Psoas muscle (tissue), 8 donors: ENCODE measurements around the gene FGGY. TPM values are rescaled to one million over a fixed set of nuclear protein-coding genes. Genes with fewer than 3 reads are reported as not detected.
A peak's percentile ranks its signal among the peaks of the same experiment; 100 is the strongest.

Experiments
- ATAC-seq, 4 donors: fragments of 200-7000 bp; cut with Tn5 transposase; one replicate each; pipeline ENCODE4 v1.9.1; 2020; ENCODE audit warnings: moderate library complexity in 3 of 4, mild to moderate bottlenecking in 2 of 4
- DNase-seq, 2 donors: peaks; one replicate each; pipeline ENCODE4 v3.0.0-alpha.2; 2020
- H3K27ac ChIP-seq: fragments of 200-600 bp; one replicate; pipeline ENCODE4 v1.8.0; 2022
- H3K27me3 ChIP-seq, 3 donors: fragments of 200-600 bp in 1 of 3; one replicate each; pipeline versions ENCODE4 v1.6.1 to v1.8.0; 2013 to 2022; ENCODE audit warnings: low read length in 2 of 3, mild to moderate bottlenecking in 2 of 3, moderate library complexity in 1 of 3; ENCODE audit not compliant: insufficient read depth in 3 of 3
- H3K36me3 ChIP-seq, 2 donors: fragments of 200-600 bp in 1 of 2; one replicate each; pipeline versions ENCODE4 v1.6.1 to v1.8.0; 2013 to 2022; ENCODE audit warnings: low read depth in 1 of 2, mild to moderate bottlenecking in 1 of 2, moderate library complexity in 1 of 2; ENCODE audit not compliant: insufficient read depth in 1 of 2
- H3K4me1 ChIP-seq: fragments of 200-600 bp; one replicate; pipeline ENCODE4 v1.8.0; 2022
- H3K4me3 ChIP-seq: fragments of 200-600 bp; one replicate; pipeline ENCODE4 v1.8.0; 2022; ENCODE audit warnings: mild to moderate bottlenecking
- H3K9me3 ChIP-seq: fragments of 200-600 bp; one replicate; pipeline ENCODE4 v1.8.0; 2022
- CTCF ChIP-seq: fragments of 200-600 bp; IDR thresholded peaks from one replicate; pipeline ENCODE4 v1.8.0; 2022; ENCODE audit warnings: antibody characterized with exemption
- WGBS, 3 donors: extraction: QIAGEN DNeasy Blood & Tissue Kit; methylation state at CpG; one replicate each; pipeline versions ENCODE4 v1.1.6 to v1.1.7; 2013; 5-methylcytosine and 5-hydroxymethylcytosine counted together
- intact Hi-C, 2 donors: fragments of 100-400 bp; cut with DNase I; formaldehyde crosslinking; loops; one replicate each; pipeline versions ENCODE4 v1.11.0 to v1.14.2; 2022
- polyA plus RNA-seq, 3 donors: library from polyadenylated mRNA; stranded (reverse); fragments of 200-250 nt; gene quantifications; one replicate each; pipeline ENCODE4 v1.2.3, GENCODE V29; 2013
- total RNA-seq, 4 donors: library from RNA; stranded (reverse); fragmentation: NEBNext Ultra II Directional in 2 of 4; extraction: Animal tissue kit (Norgen Biotek cat#: 25700) in 2 of 4; gene quantifications; one replicate each; pipeline versions ENCODE4 v1.2.1 to v1.2.4, GENCODE V29; 2021 to 2023
- donor health status: healthy with polysubstance abuse.
- donor health status: DM: no; HTN: no; CAD: no; lungs with moderate emphysema.
- donor health status: Bipolar disorder and iron deficiency.
- donor health status: healthy.
- donor health status: DM: yes; HTN: yes; CAD: no.
- donor health status: DM: no; HTN: no; CAD: no.
- donor health status: DM: no; HTN: no; CAD: no.
- donor health status: DM: yes; HTN: yes; CAD: no.

FGGY gene
- total and polyA plus RNA-seq, 7 donors = 11.9 to 72.2 (median 46.5) TPM

DNA sequence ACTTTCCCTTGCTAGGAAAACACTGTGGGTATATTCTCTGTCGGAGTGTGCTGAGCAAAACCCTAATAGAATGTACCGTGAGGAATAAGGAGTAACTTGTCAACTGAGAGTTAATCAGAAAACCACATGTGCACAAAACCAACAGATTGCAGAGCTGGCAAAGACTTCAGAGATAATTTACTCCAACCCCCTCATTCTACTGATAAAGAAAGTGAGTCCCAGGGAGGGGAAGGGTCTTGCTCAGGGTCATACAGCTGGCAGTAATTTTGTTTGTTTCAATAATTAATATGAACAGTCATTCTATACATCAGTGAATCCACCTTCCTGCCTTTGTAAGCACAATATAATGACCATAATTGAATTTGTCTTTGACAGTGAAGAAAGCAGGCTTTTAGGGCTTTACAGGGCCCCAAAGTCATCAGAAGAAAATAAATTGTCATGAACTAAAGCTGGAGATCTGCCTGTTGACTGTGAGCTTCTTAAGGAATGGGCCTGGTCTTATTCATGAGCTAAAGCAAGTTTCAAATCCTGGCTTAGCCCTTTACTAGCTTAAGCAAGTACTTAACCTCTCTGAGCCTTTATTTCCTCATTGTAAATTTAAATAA is 450.6 kb downstream of the FGGY start:
- 74 to 79% (median 78%) methylated on average over 2 of the region's 2 CpGs for WGBS, 3 donors
- Histone ChIP-seq H3K9me3 (no peaks in the 10 kb centered on the region), H3K27ac (no peak overlapping the region), H3K4me1 (peaks cover 24% of the 10 kb centered on the region), H3K27me3 (no peaks in the 10 kb centered on the region), H3K4me3 (no peak overlapping the region), H3K36me3 (peaks cover 0 to 3% of the 10 kb centered on the region in 2 donors)
- ATAC-seq (no peak), DNase-seq (no peak)
- TF ChIP-seq CTCF = no peak
- intact Hi-C loops = no loop called here

GRCh38 chr1:59748123-59748522 is 451.2 kb downstream of the FGGY start:
- Histone ChIP-seq H3K9me3 (no peaks in the 10 kb centered on the region), H3K36me3 (peaks cover 0 to 3% of the 10 kb centered on the region in 2 donors), H3K4me3 (no peak overlapping the region), H3K27ac (no peak overlapping the region), H3K27me3 (no peaks in the 10 kb centered on the region), H3K4me1 (peaks cover 18% of the 10 kb centered on the region)
- TF ChIP-seq CTCF = no peak
- 35 to 73% (median 63%) methylated on average over 1 of the region's 1 CpG for WGBS, 3 donors
- no peak for DNase-seq
- intact Hi-C loops = no loop called here
- ATAC-seq = no peak

DNA sequence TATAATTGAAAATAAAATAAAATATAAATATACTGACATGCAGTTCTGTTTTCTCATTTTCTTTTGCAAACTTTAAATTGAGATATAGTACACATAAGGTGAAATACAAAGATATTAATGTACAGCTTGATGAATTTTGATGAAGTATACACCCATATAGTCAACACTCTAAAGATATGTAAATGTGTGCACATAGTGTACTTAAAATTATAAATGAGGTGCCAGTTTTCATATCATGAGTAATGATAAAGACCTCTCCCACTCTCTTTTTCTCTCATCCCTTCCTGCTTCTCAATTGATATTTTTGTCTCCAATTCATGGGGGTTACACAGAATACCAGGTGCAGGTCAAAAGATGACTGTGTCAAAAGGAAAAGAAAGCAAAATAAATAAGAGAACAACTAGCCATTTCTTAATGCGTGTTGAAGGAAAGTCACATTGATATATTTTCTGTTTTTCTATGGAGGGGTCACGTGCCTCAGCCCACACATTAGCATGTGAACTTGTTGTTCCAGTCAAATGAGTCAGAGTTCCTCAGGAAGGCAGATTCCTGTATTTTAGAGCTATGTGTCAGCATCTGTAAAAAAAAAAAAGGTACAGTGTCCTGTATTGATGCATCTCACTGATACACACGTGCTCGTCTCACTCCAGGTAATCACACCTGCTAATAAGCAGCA is 453.6 kb downstream of the FGGY start:
- DNase-seq = no peak
- no peak overlapping the region for H3K27ac ChIP-seq
- H3K4me3 ChIP-seq = no peak overlapping the region
- intact Hi-C loops = loop anchor here in 1 of 2 donors (10.0 kb wide), 1 partner anchor 1236 kb away; no protein-coding TSS in a partner anchor
- WGBS, 3 donors = 65 to 75% (median 68%) methylated on average over 4 of the region's 4 CpGs
- TF ChIP-seq CTCF = no peak
- H3K36me3 ChIP-seq = peaks cover 0 to 3% of the 10 kb centered on the region in 2 donors
- H3K4me1 ChIP-seq = peaks cover 2% of the 10 kb centered on the region
- H3K9me3 ChIP-seq = no peaks in the 10 kb centered on the region
- peak in 3 of 4 donors; percentile 42 to 52 (median 44) for ATAC-seq
- H3K27me3 ChIP-seq = no peaks in the 10 kb centered on the region

DNA sequence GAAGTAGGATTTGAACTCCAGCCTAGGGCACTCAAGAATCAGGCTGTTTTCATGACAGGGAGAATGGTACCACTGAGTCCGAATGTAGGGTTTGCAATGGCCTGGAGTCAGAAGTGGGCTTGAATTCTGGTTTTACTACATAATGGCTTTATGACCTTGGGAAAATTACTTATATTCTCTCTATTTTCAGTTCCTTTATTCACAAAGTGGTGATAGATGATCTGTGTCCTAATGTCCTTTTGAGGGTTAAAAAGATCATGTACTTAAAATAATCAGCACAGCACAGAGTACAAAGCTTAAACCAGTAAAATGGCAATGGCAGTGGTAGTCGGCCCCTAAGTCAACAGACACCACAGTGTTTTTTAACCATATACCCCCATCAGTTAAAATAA is 454.1 kb downstream of the FGGY start:
- no peaks in the 10 kb centered on the region for H3K9me3 ChIP-seq
- no peak overlapping the region for H3K4me3 ChIP-seq
- DNase-seq (no peak), ATAC-seq (no peak)
- WGBS, 3 donors = 85 to 92% (median 88%) methylated on average over 2 of the region's 2 CpGs
- TF ChIP-seq CTCF = no peak
- intact Hi-C loops = loop anchor here in 1 of 2 donors (10.0 kb wide), 1 partner anchor 1236 kb away; no protein-coding TSS in a partner anchor
- no peak overlapping the region for H3K27ac ChIP-seq
- H3K27me3 ChIP-seq = no peaks in the 10 kb centered on the region
- H3K4me1 ChIP-seq = peaks cover 2% of the 10 kb centered on the region
- H3K36me3 ChIP-seq = peaks cover 0 to 3% of the 10 kb centered on the region in 2 donors
